ENCODE data around the gene MAP3K5.

- TF ChIP-seq, protein P1, sequence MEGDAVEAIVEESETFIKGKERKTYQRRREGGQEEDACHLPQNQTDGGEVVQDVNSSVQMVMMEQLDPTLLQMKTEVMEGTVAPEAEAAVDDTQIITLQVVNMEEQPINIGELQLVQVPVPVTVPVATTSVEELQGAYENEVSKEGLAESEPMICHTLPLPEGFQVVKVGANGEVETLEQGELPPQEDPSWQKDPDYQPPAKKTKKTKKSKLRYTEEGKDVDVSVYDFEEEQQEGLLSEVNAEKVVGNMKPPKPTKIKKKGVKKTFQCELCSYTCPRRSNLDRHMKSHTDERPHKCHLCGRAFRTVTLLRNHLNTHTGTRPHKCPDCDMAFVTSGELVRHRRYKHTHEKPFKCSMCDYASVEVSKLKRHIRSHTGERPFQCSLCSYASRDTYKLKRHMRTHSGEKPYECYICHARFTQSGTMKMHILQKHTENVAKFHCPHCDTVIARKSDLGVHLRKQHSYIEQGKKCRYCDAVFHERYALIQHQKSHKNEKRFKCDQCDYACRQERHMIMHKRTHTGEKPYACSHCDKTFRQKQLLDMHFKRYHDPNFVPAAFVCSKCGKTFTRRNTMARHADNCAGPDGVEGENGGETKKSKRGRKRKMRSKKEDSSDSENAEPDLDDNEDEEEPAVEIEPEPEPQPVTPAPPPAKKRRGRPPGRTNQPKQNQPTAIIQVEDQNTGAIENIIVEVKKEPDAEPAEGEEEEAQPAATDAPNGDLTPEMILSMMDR (IDR thresholded peaks at IDR 0.05; ENCODE audit: low read length), result no peak
- TF ChIP-seq EZH2 (IDR thresholded peaks at IDR 0.05; ENCODE audit: borderline replicate concordance, low read length), result no peak
These were observed 9.3 kb upstream of the MAP3K5 start for GRCh38 chr6:136801581-136801980.

All from OCI-LY1 (cell line).